Skeletal muscle satellite cell (primary cell): ENCODE measurements around the gene DOP1A.
"Not testable (repeated sequence)": the region's sequence is repeated elsewhere in the genome, so short reads cannot be mapped to it uniquely, and the experiment has no call there.

Experiments
- H3K27me3 ChIP-seq: 2 replicates; pipeline ENCODE4 v1.7.0; 2013; ENCODE audit warnings: low read length; ENCODE audit not compliant: control insufficient read depth, insufficient read depth
- H3K36me3 ChIP-seq: 2 replicates; pipeline ENCODE4 v1.7.0; 2013; ENCODE audit warnings: mild to moderate bottlenecking, control low read depth, low read length; ENCODE audit not compliant: insufficient read depth
- H3K4me1 ChIP-seq: 2 replicates; pipeline ENCODE4 v1.7.0; 2013; ENCODE audit warnings: low read length; ENCODE audit not compliant: control insufficient read depth, insufficient read depth
- H3K4me2 ChIP-seq: 2 replicates; pipeline ENCODE4 v1.7.0; 2013; ENCODE audit warnings: mild to moderate bottlenecking, low read length
- H3K4me3 ChIP-seq: 2 replicates; pipeline ENCODE4 v1.7.0; 2013; ENCODE audit warnings: low read length
- H3K9ac ChIP-seq: 2 replicates; pipeline ENCODE4 v1.7.0; 2013; ENCODE audit warnings: mild to moderate bottlenecking, low read depth, low read length, moderate library complexity
- H3K9me3 ChIP-seq: replicated peaks from 2 replicates; pipeline ENCODE4 v1.7.0; 2013; ENCODE audit warnings: mild to moderate bottlenecking, control low read depth, low read length

Gene DOP1A

GRCh38 chr6:83188501-83188900 lies 121.0 kb downstream of the DOP1A start:
- no peak overlapping the region for H3K4me2 ChIP-seq
- peaks cover 14% of the 10 kb centered on the region for H3K4me1 ChIP-seq
- H3K36me3 ChIP-seq: peaks cover 50% of the 10 kb centered on the region
- no peak overlapping the region for H3K4me3 ChIP-seq
- H3K9ac ChIP-seq: no peak overlapping the region
- H3K27me3 ChIP-seq: no peaks in the 10 kb centered on the region
- H3K9me3 ChIP-seq: no peaks in the 10 kb centered on the region

- Histone ChIP-seq H3K9ac (no peak overlapping the region), H3K9me3 (no peaks in the 10 kb centered on the region), H3K4me3 (no peak overlapping the region), H3K36me3 (peaks cover 41% of the 10 kb centered on the region), H3K4me2 (peak overlapping the region; percentile 48), H3K27me3 (no peaks in the 10 kb centered on the region), H3K4me1 (peaks cover 11% of the 10 kb centered on the region)
Observed at GRCh38 chr6:83190626-83191025, 123.2 kb downstream of the DOP1A start.

GRCh38 chr6:83191974-83192373 lies 124.5 kb downstream of the DOP1A start:
- Histone ChIP-seq H3K36me3 (peaks cover 38% of the 10 kb centered on the region), H3K4me1 (peaks cover 11% of the 10 kb centered on the region), H3K4me2 (peak overlapping the region; percentile 98), H3K4me3 (peak overlapping the region; percentile 100), H3K9ac (peak overlapping the region; percentile 96)
- H3K9me3 ChIP-seq, H3K27me3 ChIP-seq: not testable (repeated sequence)

- Histone ChIP-seq H3K9ac (peak overlapping the region; percentile 96), H3K4me2 (peak overlapping the region; percentile 98), H3K9me3 (no peaks in the 10 kb centered on the region), H3K4me1 (peaks cover 11% of the 10 kb centered on the region), H3K27me3 (no peaks in the 10 kb centered on the region), H3K4me3 (peak overlapping the region; percentile 100), H3K36me3 (peaks cover 43% of the 10 kb centered on the region)
Observed at GRCh38 chr6:83192456-83192855, 125.0 kb downstream of the DOP1A start.

- Histone ChIP-seq H3K27me3 (no peaks in the 10 kb centered on the region), H3K4me2 (peak within 1 kb of the TSS; percentile 98), H3K36me3 (peaks cover 41% of the 10 kb centered on the region), H3K4me1 (peaks cover 17% of the 10 kb centered on the region), H3K4me3 (peak within 1 kb of the TSS; percentile 100), H3K9me3 (no peaks in the 10 kb centered on the region), H3K9ac (peak within 1 kb of the TSS; percentile 96)
Observed at GRCh38 chr6:83192871-83193746, 125.6 kb downstream of the DOP1A start, which contains the start of the genes PGM3 and RWDD2A. PGM3 (minus strand) TSS chr6:83193265; CDS start chr6:83191012, 2,253 bp downstream. RWDD2A (plus strand) TSS chr6:83193357; CDS start chr6:83194452, 1,095 bp downstream.

- Histone ChIP-seq H3K9me3 (no peaks in the 10 kb centered on the region), H3K4me1 (peaks cover 26% of the 10 kb centered on the region), H3K9ac (peak overlapping the region; percentile 96), H3K27me3 (no peaks in the 10 kb centered on the region), H3K4me3 (peak overlapping the region; percentile 100), H3K4me2 (peak overlapping the region; percentile 98), H3K36me3 (peaks cover 35% of the 10 kb centered on the region)
Observed at GRCh38 chr6:83193747-83194566, 126.5 kb downstream of the DOP1A start.

GRCh38 chr6:83198486-83199172 lies 131.2 kb downstream of the DOP1A start:
- Histone ChIP-seq H3K4me3 (no peak overlapping the region), H3K36me3 (peaks cover 18% of the 10 kb centered on the region), H3K4me2 (peak overlapping the region; percentile 29), H3K9ac (no peak overlapping the region), H3K27me3 (no peaks in the 10 kb centered on the region), H3K9me3 (no peaks in the 10 kb centered on the region), H3K4me1 (peaks cover 34% of the 10 kb centered on the region)

- no peaks in the 10 kb centered on the region for H3K27me3 ChIP-seq
- H3K4me3 ChIP-seq: no peak overlapping the region
- H3K9ac ChIP-seq: no peak overlapping the region
- no peak overlapping the region for H3K4me2 ChIP-seq
- peaks cover 29% of the 10 kb centered on the region for H3K4me1 ChIP-seq
- no peaks in the 10 kb centered on the region for H3K9me3 ChIP-seq
- H3K36me3 ChIP-seq: peaks cover 18% of the 10 kb centered on the region
Observed at GRCh38 chr6:83199173-83199862, 131.8 kb downstream of the DOP1A start.

GRCh38 chr6:83199863-83200225 lies 132.4 kb downstream of the DOP1A start:
- no peaks in the 10 kb centered on the region for H3K9me3 ChIP-seq
- peaks cover 26% of the 10 kb centered on the region for H3K4me1 ChIP-seq
- no peak overlapping the region for H3K4me3 ChIP-seq
- H3K27me3 ChIP-seq: no peaks in the 10 kb centered on the region
- peaks cover 18% of the 10 kb centered on the region for H3K36me3 ChIP-seq
- H3K4me2 ChIP-seq: no peak overlapping the region
- H3K9ac ChIP-seq: no peak overlapping the region

- no peak overlapping the region for H3K4me2 ChIP-seq
- no peak overlapping the region for H3K4me3 ChIP-seq
- no peaks in the 10 kb centered on the region for H3K9me3 ChIP-seq
- peaks cover 26% of the 10 kb centered on the region for H3K4me1 ChIP-seq
- H3K9ac ChIP-seq: no peak overlapping the region
- no peaks in the 10 kb centered on the region for H3K27me3 ChIP-seq
- peaks cover 8% of the 10 kb centered on the region for H3K36me3 ChIP-seq
Observed at GRCh38 chr6:83202031-83202430, 134.6 kb downstream of the DOP1A start.
